RWPE1 (cell line): ENCODE measurements around the gene TNKS2.
"Not testable (repeated sequence)": the region's sequence is repeated elsewhere in the genome, so short reads cannot be mapped to it uniquely, and the experiment has no call there.

Experiments
- CTCF ChIA-PET: fragments of 350-600 bp; sonication (Branson Sonifier 250); formaldehyde crosslinking; extraction: SDS; loops from one replicate; lab custom pipeline; 2021; lab: Yijun Ruan, JAX
- POLR2A ChIA-PET: fragments of 400-600 bp; formaldehyde crosslinking; extraction: SDS; loops from one replicate; lab custom pipeline; 2020; ENCODE audit warnings: antibody characterized with exemption; ENCODE audit not compliant: low non-redundant PET; lab: Yijun Ruan, JAX
- DNase-seq: peaks from one replicate; pipeline ENCODE4 v3.0.0; 2012; ENCODE audit warnings: low spot score
- H3K27ac ChIP-seq: fragments of 450-650 bp; 2 replicates; pipeline ENCODE4 v1.5.1; 2017
- TF ChIP-seq, protein P1 (sequence below): fragments of 450-650 bp; conservative IDR thresholded peaks from 2 replicates; pipeline ENCODE4 v1.5.1; 2017; ENCODE audit warnings: low read depth, mild to moderate bottlenecking

Gene TNKS2

DNA sequence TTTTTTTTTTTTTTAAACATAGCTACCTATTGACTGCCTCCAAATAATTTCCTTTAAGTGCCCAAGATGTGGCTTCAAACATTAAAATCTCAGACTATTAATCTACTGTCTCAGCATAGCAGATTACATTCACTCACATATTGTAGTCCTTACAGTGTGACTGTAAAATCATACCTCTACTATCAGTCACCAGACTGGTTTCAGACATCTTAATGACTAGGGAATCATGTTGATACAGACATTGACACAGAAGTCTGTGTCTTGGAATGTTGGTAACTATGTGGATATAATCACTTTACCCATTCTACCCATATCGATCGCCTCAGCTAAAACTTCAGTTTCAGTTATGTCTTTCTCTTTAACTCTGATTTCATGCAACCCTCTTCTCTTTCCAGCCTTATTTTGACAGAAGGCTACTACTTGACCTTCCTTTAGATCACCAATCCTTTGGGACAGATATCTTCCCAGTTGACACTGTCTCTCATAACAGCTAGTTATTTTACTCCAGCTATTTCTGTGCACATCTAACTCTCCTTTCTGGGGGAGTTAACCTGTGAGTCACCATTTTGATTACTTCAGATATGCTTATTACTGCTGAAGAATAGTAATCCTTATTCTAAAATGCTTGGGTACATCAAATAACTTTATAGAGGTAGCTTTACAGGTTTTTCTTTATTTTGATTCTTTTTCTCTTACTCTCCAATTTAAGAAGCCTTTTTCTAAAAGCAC is 7.0 kb downstream of the TNKS2 start:
- DNase-seq = no peak
- H3K27ac ChIP-seq = no peak overlapping the region
- ChIA-PET POLR2A (no interaction called here), CTCF (interaction anchor here (0.6 to 0.8 kb wide), 5 partner anchors 20 to 47 kb away, joined by 3 to 5 read pairs (median 3); no protein-coding TSS in a partner anchor)
- TF ChIP-seq, protein P1, sequence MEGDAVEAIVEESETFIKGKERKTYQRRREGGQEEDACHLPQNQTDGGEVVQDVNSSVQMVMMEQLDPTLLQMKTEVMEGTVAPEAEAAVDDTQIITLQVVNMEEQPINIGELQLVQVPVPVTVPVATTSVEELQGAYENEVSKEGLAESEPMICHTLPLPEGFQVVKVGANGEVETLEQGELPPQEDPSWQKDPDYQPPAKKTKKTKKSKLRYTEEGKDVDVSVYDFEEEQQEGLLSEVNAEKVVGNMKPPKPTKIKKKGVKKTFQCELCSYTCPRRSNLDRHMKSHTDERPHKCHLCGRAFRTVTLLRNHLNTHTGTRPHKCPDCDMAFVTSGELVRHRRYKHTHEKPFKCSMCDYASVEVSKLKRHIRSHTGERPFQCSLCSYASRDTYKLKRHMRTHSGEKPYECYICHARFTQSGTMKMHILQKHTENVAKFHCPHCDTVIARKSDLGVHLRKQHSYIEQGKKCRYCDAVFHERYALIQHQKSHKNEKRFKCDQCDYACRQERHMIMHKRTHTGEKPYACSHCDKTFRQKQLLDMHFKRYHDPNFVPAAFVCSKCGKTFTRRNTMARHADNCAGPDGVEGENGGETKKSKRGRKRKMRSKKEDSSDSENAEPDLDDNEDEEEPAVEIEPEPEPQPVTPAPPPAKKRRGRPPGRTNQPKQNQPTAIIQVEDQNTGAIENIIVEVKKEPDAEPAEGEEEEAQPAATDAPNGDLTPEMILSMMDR = no peak

DNA sequence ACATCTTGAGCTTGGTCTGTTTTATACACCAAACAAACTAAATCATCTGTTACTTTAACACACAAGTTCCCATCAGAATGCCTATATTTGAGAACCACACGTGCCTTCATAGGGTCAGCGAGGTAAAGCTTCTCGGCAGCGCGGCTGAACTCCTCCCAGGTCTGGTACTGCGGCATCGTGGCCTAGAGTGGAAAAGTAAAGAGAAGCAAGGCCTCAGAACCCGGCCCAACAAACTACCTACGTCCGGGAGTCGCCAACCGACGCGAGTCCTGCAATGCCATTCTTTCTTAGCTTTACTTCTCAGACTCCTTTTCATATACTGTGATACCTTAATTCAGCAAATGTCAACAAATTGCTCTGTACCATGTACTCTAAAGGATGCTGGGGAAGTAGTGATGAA is 9.0 kb downstream of the TNKS2 start:
- CTCF ChIA-PET, DNase-seq, POLR2A ChIA-PET, H3K27ac ChIP-seq: not testable (repeated sequence)

- CTCF ChIA-PET = interaction anchor here (0.6 to 1.2 kb wide), 2 partner anchors 26 to 44 kb away, joined by 3 to 4 read pairs; no protein-coding TSS in a partner anchor
- POLR2A ChIA-PET = no interaction called here
- H3K27ac ChIP-seq = no peak overlapping the region
- no peak for DNase-seq
- TF ChIP-seq, protein P1 = no peak
Measured at GRCh38 chr10:91813251-91813650, 15.0 kb downstream of the TNKS2 start.

DNA sequence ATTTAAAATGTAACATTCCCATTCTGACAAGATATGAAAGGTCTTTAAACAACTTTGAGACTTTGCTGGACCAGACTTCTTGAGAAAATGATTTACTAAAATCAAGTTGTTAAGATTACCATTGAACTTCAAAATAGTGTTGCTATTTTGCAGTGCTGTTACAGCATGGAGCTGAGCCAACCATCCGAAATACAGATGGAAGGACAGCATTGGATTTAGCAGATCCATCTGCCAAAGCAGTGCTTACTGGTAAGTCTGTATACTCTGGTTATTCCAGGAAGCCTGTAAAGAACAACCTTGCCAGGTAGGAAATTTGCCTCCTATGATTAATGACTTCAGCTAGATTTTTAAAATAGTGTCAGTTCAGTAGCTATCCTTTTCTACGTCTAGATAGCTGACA is 18.8 kb downstream of the TNKS2 start:
- H3K27ac ChIP-seq = no peak overlapping the region
- ChIA-PET POLR2A (interaction anchor here (0.5 kb wide), 1 partner anchor 510 kb away, joined by 3 read pairs; no protein-coding TSS in a partner anchor), CTCF (no interaction called here)
- TF ChIP-seq, protein P1 = no peak
- DNase-seq = no peak

GRCh38 chr10:91820144-91820543 is 21.9 kb downstream of the TNKS2 start:
- ChIA-PET CTCF (no interaction called here), POLR2A (no interaction called here)
- TF ChIP-seq, protein P1 = no peak
- DNase-seq = no peak
- no peak overlapping the region for H3K27ac ChIP-seq

DNA sequence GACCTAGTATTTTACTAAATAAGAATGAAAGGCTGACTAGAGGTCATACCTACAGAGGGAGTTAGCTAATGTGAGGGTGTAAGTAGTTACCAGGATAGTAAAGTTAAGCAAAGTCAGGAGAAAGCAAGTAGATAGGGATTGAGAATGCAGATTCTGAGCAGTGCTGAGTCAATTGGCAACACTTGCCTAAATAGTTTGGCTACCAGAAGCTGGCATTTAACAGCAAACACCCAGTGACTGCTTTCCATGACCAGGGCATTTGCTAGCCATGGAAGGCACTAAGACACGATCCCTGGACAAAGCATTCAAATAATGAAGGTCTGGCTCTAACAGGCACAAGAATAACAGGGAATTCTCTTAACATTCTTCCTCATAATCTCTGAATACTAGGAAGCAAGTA is 25.9 kb downstream of the TNKS2 start:
- ChIA-PET POLR2A (no interaction called here), CTCF (interaction anchor here (1.2 kb wide), 1 partner anchor 65 kb away, joined by 4 read pairs; no protein-coding TSS in a partner anchor)
- TF ChIP-seq, protein P1 = no peak
- no peak overlapping the region for H3K27ac ChIP-seq
- DNase-seq = no peak

- TF ChIP-seq, protein P1 = no peak
- H3K27ac ChIP-seq = no peak overlapping the region
- ChIA-PET POLR2A (no interaction called here), CTCF (interaction anchor here (0.6 kb wide), 2 partner anchors 141 to 163 kb away, joined by 3 to 7 read pairs; no protein-coding TSS in a partner anchor)
- no peak for DNase-seq
Measured at GRCh38 chr10:91829268-91829667, 31.0 kb downstream of the TNKS2 start.
